ENCODE results near the gene STAP1.
"Not testable (repeated sequence)": the region's sequence is repeated elsewhere in the genome, so short reads cannot be mapped to it uniquely, and the experiment has no call there.

Gene STAP1

GRCh38 chr4:67634741-67635140, 76.2 kb downstream of the STAP1 start:
- DNase-seq = no peak

GRCh38 chr4:67635331-67635730, 76.8 kb downstream of the STAP1 start:
- no peak for DNase-seq

GRCh38 chr4:67636978-67637377, 78.5 kb downstream of the STAP1 start:
- DNase-seq = not testable (repeated sequence)

- no peak for DNase-seq
These were observed 79.6 kb downstream of the STAP1 start for GRCh38 chr4:67638136-67638535.

GRCh38 chr4:67651536-67651935, 93.0 kb downstream of the STAP1 start:
- DNase-seq = no peak

Measured in NCI-H2029 treated with DMSO at 0.1 percent for 48 hours (cell line).